NT2/D1 (cell line): ENCODE data around the gene PROCR.

Experiments
- SUZ12 ChIP-seq: IDR thresholded peaks from 2 replicates; pipeline ENCODE4 v1.6.1; 2011; ENCODE audit not compliant: insufficient read length, insufficient read depth; ENCODE audit errors: extremely low read depth
- YY1 ChIP-seq: IDR thresholded peaks from 2 replicates; pipeline ENCODE4 v1.6.1; 2011; ENCODE audit not compliant: insufficient read length, insufficient read depth
- ZNF274 ChIP-seq: IDR thresholded peaks from 2 replicates; pipeline ENCODE4 v1.6.1; 2011; ENCODE audit warnings: mild to moderate bottlenecking, low read depth, low read length

DNA sequence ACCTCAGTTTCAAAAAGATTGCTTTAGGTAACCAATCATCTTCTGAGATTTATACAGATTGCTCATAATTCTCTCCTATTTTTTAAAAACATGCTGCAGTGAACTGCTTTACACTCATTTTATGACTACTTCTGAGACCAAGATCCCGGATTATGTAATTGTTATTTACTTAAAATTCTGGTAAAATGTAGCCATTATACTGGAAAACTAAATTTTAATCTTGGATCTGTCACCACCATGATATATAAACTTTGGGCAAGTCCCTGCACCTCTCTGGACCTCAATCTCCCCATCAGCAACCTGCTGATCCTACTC lies 477 bp upstream of the PROCR start:
- TF ChIP-seq ZNF274 (no peak), YY1 (no peak), SUZ12 (no peak)
